Adrenal gland (tissue), 5 donors: ENCODE results near the gene SMIM45.

Source experiments
- POLR2A ChIP-seq, 2 donors: fragments of 450-650 bp; IDR thresholded peaks; one replicate each; pipeline ENCODE4 v1.6.1; 2017; ENCODE audit warnings: antibody characterized with exemption in 2 of 2, mild to moderate bottlenecking in 2 of 2, moderate library complexity in 1 of 2
- TF ChIP-seq, protein P1 (sequence below), 6 experiments: fragments of 450-650 bp in 4 of 6; fragments of 200-600 bp in 2 of 6; sonication (generic) in 1 of 6; IDR thresholded peaks; 1 replicate in 5 of 6; 2 replicates in 1 of 6; pipeline versions ENCODE4 v1.5.1 to v1.8.0; 2016 to 2021; ENCODE audit warnings: antibody characterized with exemption in 6 of 6, mild to moderate bottlenecking in 2 of 6, moderate library complexity in 1 of 6
- donor health status: DM: no; HTN: no; CAD: no.

DNA sequence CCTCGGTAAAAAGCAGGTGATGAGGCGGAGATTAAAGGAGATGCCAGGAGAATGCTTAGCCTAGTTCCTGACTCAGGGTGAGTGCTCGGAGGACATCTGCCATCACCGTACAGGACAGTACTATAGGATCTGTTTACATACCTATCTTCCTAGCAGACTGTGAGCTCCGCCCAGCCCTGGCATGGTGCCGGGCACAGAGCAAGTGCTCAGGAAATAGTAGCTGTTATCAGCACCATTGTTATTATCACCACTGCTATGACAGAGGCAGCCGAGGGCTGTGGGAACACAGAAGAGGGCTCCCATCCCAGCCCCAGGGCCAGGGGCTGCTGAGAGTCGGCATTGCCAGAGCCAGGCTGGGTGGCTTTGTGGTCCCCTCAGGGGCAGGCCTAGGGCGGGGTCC lies 16.7 kb downstream of the SMIM45 start:
- TF ChIP-seq, protein P1, sequence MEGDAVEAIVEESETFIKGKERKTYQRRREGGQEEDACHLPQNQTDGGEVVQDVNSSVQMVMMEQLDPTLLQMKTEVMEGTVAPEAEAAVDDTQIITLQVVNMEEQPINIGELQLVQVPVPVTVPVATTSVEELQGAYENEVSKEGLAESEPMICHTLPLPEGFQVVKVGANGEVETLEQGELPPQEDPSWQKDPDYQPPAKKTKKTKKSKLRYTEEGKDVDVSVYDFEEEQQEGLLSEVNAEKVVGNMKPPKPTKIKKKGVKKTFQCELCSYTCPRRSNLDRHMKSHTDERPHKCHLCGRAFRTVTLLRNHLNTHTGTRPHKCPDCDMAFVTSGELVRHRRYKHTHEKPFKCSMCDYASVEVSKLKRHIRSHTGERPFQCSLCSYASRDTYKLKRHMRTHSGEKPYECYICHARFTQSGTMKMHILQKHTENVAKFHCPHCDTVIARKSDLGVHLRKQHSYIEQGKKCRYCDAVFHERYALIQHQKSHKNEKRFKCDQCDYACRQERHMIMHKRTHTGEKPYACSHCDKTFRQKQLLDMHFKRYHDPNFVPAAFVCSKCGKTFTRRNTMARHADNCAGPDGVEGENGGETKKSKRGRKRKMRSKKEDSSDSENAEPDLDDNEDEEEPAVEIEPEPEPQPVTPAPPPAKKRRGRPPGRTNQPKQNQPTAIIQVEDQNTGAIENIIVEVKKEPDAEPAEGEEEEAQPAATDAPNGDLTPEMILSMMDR (IDR thresholded peaks at IDR 0.05): no peak
- TF ChIP-seq POLR2A (IDR thresholded peaks at IDR 0.05): no peak
